Activated naive CD4-positive, alpha-beta T cell treated with anti-CD3 and anti-CD28 coated beads, Interleukin-2, amount 10 ng/mL, durations not matched to agents 5 hours and 36 hours (primary cell): ENCODE measurements around the gene SLC22A1. TPM values are rescaled to one million over a fixed set of nuclear protein-coding genes. Genes with fewer than 3 reads are reported as not detected.

ENCODE experiments used
- total RNA-seq, 2 experiments: library from RNA; stranded (reverse); gene quantifications; one replicate each; pipeline ENCODE4 v1.2.3, GENCODE V29; 2021

SLC22A1 gene
- total RNA-seq = under 1 TPM; 0.50 to 0.60 TPM

DNA sequence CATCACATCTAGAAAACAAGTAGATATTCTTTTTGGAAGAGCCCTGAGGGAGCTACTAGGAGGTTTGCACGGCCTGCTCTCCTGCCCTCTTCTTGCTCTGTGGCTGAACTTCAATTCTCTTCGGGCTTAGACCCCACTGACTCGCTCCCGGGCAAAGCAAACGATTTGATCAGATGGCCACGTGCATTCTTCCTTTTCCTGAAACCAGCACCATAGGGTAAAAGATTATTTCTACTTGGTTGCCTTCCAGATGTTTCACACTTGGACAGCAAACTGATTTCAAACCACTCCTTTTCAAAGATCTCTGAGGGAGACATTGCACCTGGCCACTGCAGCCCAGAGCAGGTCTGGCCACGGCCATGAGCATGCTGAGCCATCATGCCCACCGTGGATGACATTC lies at the start of gene SLC22A1:
Gene SLC22A1, plus strand, starts transcription at position 258 of the 400 bp plus-strand sequence. Its CDS starts 121 bp downstream, at position 379.

Other genes starting within 250 kb of the SLC22A1 start
- not detected for gene MAS1, start 230.8 kb upstream of the SLC22A1 start, total RNA-seq
- 10 to 100 TPM; 72.7 to 78.4 TPM for gene IGF2R, start 152.7 kb upstream of the SLC22A1 start, total RNA-seq
- gene SLC22A2, start 137.0 kb downstream of the SLC22A1 start, total RNA-seq = not detected
- gene SLC22A3, start 226.6 kb downstream of the SLC22A1 start, total RNA-seq = not detected